ENCODE results near the gene BMI1. TPM values are rescaled to one million over a fixed set of nuclear protein-coding genes. Genes with fewer than 3 reads are reported as not detected.

Gene BMI1
- total RNA-seq, 1 experiment from 2014 or later = 6.8 TPM

GRCh38 chr10:22324413-22324812, 3.5 kb downstream of the BMI1 start:
- Histone ChIP-seq H3K4me1 (ENCODE audit: insufficient read depth, low read length) (peaks cover 5% of the 10 kb centered on the region; the same call in 1 of the 2 replicates), H3K23ac (ENCODE audit: insufficient read length, low read depth, low read length) (no peak overlapping the region), H2BK5ac (ENCODE audit: insufficient read length, low read length) (no peak overlapping the region), H4K8ac (replicated peaks; ENCODE audit: insufficient read length, low read depth, low read length) (no peak overlapping the region), H2BK20ac (ENCODE audit: low read depth, low read length, poor library complexity, severe bottlenecking) (no peak overlapping the region), H3K4ac (ENCODE audit: low read depth, low read length) (no peak overlapping the region), H3K27me3 (ENCODE audit: insufficient read depth, low read length) (peaks cover 49% of the 10 kb centered on the region), H3K18ac (ENCODE audit: insufficient read length, low read depth, low read length) (no peak overlapping the region), H3K79me2 (ENCODE audit: insufficient read depth, low read length) (no peaks in the 10 kb centered on the region), H4K20me1 (ENCODE audit: control insufficient read depth, insufficient read depth, insufficient read length) (no peaks in the 10 kb centered on the region), H3K56ac (ENCODE audit: insufficient read length, low read depth, low read length) (no peak overlapping the region), H2BK120ac (ENCODE audit: low read depth, low read length, poor library complexity, severe bottlenecking) (no peak overlapping the region), H3K9me3 (ENCODE audit: control insufficient read depth, low read depth, low read length) (no peaks in the 10 kb centered on the region), H3K23me2 (ENCODE audit: insufficient read length, low read depth, low read length, poor library complexity, severe bottlenecking) (peaks cover 5% of the 10 kb centered on the region), H4K5ac (ENCODE audit: insufficient read length, low read depth, low read length) (no peak overlapping the region), H3K14ac (ENCODE audit: insufficient read depth, low read length) (no peak overlapping the region), H2AK5ac (ENCODE audit: insufficient read length, low read length) (no peak overlapping the region), H3K4me2 (ENCODE audit: insufficient read depth, insufficient read length, low read length) (no peak overlapping the region), H2BK12ac (ENCODE audit: insufficient read length, low read depth, low read length) (no peak overlapping the region), H4K91ac (ENCODE audit: insufficient read length, low read depth, low read length) (no peak overlapping the region), H3T11ph (ENCODE audit: low read length) (no peak overlapping the region), H3K9ac (ENCODE audit: extremely low read depth, insufficient read length, low read length) (no peak overlapping the region), H2BK15ac (ENCODE audit: low read depth, low read length) (no peak overlapping the region), H2AFZ (ENCODE audit: low read length) (no peak overlapping the region), H3K27ac (ENCODE audit: insufficient read length, low read depth, low read length) (no peak overlapping the region), H3K79me1 (ENCODE audit: insufficient read depth, low read depth, low read length, poor library complexity, severe bottlenecking) (no peaks in the 10 kb centered on the region)
- no CpG with 5 or more reads among the region's 4 CpGs for WGBS (ENCODE audit: extremely low coverage, insufficient read length, low lambda C conversion rate)
- peaks cover 78% of the 10 kb centered on the region for H3K27me3 Mint-ChIP-seq (ENCODE audit: low read depth)
- peaks cover 34 to 44% of the 10 kb centered on the region in 2 experiments for H3K4me1 Mint-ChIP-seq
- TF ChIP-seq CTCF (conservative IDR thresholded peaks at IDR 0.05) = no peak
- H3K36me3 Mint-ChIP-seq (ENCODE audit: insufficient read depth in 1 of 3, low read depth in 3 of 3) = peaks cover 1 to 4% (median 2%) of the 10 kb centered on the region in 3 experiments; a peak in 4 of 7 replicates
- peak overlapping the region in 1 of 2 experiments; percentile 84; a peak in 3 of 5 replicates for H3K4me3 Mint-ChIP-seq
- H3K9me3 Mint-ChIP-seq = peaks cover 4 to 5% of the 10 kb centered on the region in 2 experiments; a peak in 2 of 5 replicates
- no peak overlapping the region for H3K27ac Mint-ChIP-seq
- no peak for DNase-seq
